Smooth muscle cell of the brain vasculature (primary cell): ENCODE measurements around the gene TXNRD1.
"Not testable (repeated sequence)": the region's sequence is repeated elsewhere in the genome, so short reads cannot be mapped to it uniquely, and the experiment has no call there.

Experiments used
- DNase-seq: peaks from one replicate; pipeline ENCODE4 v3.0.0-alpha.2; 2012; ENCODE audit warnings: low read depth, low spot score

Gene TXNRD1

DNA sequence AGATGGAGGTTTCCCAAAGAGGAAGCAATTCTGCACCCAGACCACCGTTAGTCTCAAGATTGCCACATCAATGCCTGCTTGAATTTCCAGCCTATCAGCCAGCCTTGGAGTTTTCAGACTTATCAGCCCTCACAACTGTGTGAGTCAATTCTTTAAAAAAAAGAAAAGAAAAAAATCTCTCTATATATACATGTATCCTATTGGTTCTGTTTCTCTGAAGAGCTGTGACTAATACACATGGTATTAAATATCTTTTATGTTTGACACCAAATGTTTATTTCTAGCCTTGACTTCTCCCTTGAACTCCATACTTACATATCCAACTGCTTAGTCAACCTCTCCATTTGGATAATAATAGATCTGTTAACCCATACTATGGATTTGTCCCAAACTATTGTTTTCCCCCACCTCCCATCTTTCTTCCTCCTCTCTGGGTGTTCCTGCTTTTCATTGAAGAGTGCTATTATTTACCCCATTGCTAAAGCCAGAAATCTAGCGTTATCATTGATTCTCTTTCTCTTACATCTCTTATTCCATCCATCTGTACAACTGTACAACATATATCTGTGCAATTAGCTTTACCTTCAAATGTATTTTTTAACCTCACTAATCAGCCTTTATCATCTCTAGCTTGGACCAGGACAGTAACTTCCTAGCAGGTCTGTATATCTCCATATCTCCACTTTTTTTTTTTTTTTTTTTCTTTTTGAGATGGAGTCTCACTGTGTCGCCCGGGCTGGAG, 65.3 kb downstream of the TXNRD1 start:
- DNase-seq: no peak

DNA sequence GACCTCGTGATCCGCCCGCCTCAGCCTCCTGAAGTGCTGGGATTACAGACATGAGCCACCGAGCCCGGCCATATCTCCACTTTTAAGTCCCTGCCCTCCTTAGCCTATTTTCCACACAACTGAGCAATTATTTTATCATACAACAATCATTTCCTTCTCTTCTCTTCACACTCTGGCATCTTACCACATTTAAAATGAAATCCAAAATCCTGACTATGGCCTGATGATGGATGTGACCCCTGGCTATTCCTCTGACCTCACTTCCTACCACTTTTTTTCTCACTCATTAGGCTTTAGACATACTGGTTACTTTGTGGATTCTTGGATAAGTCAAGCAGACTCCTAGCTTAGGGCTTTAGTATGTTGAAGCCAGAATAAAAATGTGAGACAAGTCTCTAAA, 66.1 kb downstream of the TXNRD1 start:
- no peak for DNase-seq

DNA sequence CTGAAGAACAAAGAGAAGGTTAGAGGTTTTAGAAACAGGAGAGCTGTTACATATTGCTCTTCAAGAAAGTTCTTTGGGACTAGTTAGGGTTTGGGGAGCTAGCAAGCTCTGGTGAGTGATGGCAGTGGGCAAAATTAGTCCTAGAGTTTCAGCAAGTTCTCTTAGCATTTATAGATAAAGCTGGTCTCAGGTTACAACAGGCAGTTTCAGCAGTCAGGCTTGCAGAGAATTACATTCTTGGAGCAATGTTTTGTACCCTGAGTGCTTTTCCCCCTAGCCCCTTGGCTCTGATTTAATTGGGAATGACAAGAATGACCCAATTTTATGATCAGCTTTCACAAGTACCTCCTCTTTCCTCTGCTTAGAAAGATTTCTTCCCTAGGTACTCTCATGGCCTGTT, 66.5 kb downstream of the TXNRD1 start:
- DNase-seq: no peak

DNA sequence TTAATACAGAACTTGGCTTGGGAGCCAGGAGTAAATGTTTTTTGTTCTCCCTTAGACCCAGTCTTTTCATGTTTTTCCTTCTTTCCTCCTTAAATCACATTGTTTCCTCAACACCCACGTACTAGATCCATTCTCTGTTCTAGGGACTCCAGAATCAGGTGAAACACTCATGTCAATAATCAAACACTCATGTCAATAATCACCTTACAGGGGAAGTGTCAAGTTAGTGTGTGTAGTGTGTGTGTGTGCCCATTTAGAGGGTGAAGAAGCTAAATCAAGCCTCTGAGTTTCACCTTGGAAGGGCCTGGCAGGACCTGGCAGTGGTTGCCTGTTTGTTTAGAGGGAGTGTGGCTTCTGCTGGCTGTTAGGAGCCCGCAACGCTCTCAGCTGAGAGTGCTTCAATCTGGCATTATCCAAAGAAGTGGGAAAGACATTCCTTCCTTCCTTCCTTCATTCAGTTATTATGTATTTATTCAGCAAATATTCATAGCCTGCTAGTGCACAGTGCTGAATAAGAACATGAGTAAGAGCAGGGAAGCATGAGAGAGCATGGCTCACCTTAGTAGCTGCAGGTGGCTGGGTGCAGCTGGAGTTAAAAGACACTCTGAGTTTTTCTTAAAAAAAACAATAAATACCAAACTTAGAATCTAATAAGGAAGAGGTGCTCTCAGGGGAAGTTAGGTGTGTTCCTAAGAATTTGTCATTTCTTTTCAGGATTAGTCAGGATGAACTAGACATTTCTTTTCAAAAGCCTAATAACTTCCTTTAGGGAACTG, 70.3 kb downstream of the TXNRD1 start:
- no peak for DNase-seq

DNA sequence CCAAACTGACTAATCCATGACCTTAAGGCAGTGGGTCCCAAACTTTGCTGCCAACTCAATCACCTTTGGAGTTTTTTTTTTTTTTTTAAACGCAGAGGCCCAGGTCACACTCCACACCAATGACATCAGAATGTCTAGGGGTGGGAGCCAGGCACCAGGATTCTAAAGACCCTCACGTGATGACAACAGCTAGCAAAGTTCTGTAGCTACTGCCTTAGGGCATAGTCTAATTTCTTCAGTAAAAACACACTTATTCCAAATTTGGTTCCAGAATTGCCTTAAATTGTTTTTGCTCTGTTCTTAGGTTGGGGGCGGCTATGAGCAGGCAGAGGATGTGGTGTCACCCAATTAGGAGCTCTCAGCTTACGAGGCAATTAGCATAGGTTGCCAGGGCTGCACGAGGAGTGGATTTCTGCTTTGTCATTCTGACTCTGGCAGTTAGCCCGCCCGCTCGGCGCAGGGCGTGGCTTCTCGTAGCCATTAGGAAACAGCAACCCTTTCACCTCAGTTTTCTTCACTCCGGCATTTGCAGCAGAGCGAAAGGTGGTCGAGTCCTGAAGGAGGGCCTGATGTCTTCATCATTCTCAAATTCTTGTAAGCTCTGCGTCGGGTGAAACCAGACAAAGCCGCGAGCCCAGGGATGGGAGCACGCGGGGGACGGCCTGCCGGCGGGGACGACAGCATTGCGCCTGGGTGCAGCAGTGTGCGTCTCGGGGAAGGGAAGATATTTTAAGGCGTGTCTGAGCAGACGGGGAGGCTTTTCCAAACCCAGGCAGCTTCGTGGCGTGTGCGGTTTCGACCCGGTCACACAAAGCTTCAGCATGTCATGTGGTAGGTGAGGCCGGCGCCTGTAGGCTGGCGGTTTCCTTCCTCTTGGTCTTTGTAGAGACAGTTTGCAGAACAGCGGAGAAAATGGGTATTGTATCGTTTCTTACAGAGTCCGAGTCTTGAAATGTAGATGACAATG, 71.2 kb downstream of the TXNRD1 start:
- DNase-seq: no peak

DNA sequence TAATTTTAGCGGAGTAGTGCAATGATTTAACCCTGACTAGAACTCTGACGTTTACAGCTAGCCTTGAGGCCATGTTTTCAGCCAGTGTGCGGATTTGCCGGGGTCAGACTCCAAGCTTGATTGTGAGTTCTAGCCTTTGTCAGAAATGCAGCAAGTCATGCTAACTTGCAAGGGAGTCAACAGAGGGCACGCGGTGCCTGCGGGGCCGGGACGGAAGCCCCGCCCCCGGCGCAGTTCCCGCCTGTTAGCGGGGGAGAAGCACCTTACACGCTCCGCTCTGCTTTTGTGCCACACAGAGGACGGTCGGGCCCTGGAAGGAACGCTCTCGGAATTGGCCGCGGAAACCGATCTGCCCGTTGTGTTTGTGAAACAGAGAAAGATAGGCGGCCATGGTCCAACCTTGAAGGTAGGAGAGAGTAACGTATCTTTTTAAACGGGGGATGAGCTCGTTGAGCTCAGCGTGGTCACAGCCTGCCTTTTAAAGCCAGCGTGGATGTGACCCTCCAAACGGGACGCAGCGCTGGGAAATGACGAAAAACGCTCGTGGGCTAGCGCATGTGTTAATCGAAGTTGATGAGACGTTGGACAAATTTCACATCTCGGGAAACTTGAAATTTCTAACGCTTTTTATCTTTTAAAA, 73.2 kb downstream of the TXNRD1 start:
- no peak for DNase-seq

DNA sequence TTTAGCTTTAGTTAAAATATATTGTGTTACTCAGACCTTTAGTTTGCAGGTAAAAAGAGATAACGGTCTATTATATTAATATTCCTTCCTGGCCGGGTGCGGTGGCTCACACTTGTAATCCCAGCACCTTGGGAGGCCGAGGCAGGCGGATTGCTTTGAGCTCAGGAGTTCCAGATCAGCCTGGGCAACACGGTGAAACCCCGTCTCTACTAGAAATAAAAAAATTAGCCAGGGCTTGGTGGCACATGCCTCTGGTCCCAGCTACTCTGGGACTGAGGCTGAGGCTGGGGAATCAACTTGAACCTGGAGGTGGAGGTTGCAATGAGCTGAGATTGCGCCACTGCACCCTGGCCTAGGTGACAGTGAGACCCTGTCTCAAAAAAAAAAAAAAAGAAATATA, 74.7 kb downstream of the TXNRD1 start:
- no peak for DNase-seq

DNA sequence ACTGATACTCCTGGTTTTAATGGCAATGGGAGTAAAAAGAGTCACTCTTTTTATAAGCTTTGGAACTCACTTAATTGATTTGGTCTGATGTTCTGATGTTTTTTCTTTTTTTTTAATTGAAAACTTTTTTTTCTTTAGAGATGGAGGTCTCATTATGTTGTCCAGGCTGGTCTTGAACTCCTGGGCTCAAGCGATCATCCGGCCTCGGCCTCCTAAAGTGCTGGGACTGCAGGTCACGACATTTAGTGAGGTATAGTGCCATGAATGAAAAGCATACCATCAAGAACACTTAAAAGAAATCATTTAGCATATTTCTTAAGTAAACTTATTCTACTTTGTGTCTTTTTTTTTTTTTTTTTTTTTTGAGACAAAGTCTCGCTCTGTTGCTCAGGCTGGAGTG, 75.3 kb downstream of the TXNRD1 start:
- no peak for DNase-seq

DNA sequence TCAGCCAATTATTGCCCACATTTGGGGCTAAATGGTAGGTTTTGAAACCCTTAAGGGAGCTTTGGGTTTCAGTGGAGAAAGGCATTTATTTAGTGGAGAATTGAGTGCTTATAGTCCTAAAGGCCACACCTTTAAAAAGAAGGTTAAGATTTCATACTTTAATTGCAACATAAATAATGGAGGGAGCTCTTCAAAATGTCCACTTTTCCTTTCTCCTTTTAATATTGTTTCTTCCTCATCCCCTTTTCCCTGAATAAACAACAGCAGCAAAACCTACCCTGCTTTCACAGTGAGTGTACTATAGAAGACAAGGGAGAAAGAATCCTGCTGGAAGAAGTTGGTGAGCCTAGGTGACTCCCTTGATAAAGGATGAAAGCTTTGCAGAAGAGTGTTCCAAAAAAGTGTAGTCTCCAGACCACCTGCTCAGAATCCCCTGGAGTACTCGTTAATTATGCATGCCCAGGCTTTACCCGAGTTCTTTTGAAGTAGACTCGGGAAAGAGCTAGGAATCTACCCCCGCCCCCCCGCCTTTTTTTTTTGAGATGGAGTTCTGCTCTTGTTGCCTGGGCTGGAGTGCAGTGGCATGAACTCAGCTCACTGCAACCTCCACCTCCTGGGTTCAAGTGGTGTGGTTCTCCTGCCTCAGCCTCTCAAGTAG, 76.4 kb downstream of the TXNRD1 start:
- no peak for DNase-seq

DNA sequence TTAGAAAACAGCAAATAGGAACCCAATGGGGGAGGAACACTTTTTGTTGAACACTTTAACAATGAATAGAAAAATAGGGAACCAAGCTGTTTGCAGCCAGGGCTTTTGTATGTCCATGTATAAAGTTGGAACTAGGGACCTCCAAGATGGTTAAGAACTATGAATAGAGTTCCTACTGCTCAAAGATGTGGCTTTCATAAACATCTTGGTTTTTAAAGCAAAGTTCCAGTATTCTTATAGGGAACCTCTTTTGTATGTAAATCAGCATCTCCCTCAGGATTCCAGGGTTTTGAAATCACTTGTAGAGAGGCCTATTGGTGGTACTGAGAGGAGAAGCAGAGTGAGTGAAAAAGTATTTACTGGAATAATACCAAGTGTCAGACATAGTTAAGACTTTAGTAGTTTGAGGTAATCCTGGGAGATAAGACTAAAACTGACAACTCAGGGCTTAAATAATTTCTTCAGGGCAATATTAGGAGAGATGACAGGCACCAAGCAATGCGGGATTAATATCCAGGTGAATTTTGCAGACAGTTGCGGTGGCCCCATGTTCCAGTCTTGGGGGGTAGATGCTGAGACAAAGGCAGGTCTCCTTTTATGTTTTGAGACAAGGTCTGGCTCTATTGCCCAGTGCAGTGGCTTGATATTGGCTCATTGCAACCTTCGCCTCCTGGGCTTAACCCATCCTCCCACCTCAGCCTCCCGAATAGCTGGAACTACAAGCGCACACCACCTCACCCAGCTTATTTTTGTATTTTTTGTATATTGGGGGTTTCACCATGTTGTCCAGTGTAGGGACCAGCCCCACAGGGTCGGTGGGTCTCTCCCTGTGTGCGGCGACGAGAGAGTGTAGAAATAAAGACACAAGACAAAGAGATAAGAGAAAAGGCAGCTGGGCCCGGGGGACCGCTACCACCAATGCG, 77.6 kb downstream of the TXNRD1 start:
- DNase-seq: no peak

DNA sequence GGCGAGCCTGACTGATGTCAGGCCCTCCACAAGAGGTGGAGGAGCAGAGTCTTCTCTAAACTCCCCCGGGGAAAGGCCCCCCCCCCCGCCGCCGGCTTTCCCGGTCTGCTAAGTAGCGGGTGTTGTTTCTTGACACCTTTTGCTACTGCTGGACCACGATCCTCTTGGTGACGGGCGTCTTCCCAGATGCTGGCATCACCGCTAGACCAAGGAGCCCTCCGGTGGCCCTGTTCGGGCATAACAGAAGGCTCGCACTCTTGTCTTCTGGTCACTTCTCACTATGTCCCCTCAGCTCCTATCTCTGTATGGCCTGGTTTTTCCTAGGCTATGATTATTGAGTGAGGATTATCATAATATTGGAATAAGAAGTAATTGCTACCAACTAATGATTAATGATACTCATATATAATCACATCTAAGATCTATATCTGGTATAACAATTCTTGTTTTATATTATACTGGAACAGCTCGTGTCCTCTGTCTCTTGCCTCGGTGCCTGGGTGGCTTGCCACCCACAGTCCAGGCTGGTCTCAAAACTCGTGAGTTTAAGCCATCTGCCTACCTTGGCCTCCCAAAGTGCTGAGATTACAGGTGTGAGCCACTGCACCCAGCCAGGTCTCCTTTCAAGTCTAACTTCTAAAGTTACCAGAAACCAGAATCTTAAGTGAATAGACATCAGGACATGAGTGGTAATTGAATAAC, 78.7 kb downstream of the TXNRD1 start:
- not testable (repeated sequence) for DNase-seq

DNA sequence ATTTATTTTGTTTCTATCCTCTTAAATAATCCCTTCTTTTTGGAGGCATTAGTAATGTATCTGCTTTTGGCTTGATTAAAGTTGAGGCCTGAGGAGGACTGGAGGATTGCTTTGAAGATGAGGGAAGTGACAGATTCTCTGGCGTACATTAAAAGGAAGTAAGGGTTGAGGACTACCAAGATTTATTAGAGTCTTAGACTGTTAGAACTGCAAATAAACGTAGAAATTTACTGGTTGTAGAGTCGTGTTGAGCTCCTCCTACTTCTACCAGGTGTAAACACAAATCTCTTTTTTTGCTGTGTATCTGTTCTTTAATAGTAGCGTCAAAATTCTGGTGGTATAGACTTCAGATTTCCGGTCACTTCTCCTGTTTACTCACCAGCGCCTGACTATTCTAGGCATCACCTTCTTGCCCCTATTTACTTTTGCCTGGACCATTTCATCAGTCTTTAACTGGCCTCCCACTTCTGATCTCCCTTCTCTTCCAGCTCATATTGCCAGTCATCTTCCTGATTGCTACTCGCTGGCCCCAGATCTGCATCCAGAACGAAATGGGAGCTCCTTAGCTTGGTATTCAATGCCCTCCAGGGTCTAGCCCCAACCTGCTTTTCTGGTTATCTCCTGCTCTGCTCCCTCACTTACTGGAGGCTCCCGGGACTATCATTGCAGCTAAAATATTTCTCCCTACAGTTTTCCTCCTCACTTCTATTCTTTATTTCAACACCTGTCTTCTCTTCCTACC, 79.5 kb downstream of the TXNRD1 start:
- DNase-seq: no peak

DNA sequence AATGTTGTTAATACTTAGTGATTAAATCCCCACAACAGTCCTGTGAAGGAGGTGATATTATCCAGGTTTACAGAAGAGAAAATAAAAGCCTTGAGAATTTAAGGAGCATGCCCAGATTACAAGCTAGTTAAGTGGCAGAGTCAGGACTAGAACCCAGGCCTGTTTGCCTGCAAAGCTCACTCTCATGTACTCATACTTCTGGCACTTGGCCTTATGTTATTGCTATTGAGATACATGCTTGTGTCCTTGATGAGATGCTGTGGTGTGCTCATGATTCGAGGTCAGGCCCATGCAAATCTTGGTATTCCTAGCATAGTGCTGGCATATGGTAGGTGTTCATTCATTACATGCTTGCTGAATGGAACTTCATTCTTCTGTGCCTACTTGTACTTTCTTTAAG, 80.4 kb downstream of the TXNRD1 start:
- no peak for DNase-seq

DNA sequence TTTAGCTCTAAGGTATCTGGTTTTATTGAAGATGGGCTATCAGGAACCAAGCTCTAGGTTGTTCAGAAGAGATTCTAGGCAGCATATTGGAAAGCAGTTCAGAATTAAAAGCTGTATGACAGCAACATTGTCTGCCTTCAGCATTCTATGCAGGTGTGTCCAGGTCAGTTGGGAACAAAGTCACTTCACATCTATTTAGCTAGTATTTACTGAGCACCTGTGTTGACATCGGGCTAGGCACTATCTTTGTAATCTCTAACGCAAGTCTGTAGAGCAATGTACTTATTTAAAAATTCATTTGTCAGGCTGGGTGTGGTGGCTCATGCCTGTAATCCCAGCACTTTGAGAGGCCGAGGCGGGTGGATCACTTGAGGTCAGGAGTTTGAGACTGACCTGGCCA, 81.1 kb downstream of the TXNRD1 start:
- DNase-seq: no peak

DNA sequence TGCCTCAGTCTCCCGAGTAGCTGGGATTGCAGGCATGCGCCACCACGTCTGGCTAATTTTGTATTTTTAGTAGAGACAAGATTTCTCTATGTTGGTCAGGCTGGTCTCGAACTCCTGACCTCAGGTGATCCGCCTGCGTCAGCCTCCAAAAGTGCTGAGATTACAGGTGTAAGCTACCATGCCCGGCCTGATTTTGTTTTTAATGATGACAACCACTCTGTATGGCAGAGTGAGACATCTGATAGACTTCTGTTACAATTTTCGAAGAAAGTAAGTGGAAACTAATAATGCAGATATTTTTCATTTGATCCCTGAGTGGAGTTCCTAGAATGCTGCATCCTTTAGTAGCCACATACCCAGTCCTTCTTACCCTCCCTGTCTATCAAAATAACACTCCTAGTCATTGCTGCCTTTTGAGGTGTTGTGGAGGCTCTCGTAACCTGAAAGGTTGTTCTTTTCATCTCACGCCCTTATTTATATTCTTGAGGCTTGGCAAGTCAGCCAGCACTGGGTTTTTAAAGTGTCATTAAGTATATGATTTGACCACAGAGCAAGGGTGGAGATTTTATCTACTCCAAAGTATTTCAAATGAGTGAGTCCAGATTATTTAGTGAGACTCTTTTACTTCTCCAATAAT, 82.0 kb downstream of the TXNRD1 start:
- no peak for DNase-seq

DNA sequence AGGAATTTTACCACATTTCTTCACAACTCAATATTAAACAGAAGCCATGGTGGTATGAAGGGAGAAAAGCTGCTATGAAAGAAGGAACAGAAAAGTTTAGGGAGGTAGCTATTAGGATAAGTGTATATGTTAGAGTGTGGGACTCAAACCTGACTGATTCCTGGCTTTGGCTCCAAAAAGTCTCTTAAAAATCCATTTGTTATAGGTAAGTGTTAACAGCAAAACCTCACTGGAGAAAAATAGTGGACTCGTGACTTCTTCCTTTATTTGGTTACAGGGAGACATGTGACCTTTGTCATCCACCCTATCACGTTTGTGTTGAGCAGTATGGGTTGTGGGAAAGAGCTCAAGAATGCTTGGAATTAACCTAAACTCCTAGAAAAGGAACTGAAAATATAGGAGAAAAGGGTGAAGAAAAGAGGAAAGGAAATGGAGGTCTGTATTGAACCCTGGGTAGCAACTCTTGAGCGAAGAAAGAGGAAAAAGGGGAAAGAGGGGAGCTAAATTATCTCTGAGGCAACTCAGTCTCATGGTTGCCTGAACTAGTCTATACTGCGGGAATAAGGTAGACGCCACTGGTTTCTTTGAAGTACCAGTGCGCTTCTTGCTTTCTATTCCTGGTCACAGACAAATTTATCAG, 84.4 kb downstream of the TXNRD1 start:
- DNase-seq: no peak

DNA sequence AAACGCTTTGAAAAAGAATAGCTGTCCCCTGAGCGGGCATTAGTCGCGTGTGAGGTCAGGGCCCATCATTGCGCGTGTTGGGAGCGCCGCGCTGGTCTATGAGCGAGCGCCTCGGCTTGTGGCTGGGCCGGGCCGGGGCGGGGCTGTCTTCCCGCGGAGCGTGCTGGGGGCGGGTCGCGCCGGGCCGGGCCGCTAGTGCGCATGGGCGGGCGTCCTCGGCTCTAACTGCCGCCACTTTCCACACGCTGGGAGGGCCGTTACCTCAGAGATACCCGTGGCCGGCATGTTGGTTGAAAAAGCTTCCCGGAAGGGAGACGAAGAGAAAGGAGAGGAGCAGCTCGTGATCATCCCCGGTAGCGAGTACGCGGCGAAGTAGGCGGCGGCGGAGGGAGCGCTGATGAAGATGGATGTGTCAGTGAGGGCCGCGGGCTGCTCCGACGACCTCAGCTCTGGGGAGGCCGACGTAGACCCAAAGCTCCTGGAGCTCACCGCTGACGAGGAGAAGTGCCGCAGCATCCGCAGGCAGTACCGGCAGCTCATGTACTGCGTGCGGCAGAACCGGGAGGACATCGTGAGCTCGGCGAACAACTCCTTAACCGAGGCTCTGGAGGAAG, 88.1 kb downstream of the TXNRD1 start, which contains the start of gene EID3:
EID3 (plus strand) TSS at position 202 of the 614 bp plus-strand sequence; CDS start at position 398, 196 bp downstream.
- no peak for DNase-seq
